HG03196 (cell line): ENCODE measurements around the gene CDC25C.
"Not testable (repeated sequence)": the region's sequence is repeated elsewhere in the genome, so short reads cannot be mapped to it uniquely, and the experiment has no call there.

Experiments used
- ATAC-seq: cut with Tn5 transposase; IDR thresholded peaks from one replicate; pipeline ENCODE4 v1.9.1; 2021; ENCODE audit not compliant: unreplicated experiment

The CDC25C gene

DNA sequence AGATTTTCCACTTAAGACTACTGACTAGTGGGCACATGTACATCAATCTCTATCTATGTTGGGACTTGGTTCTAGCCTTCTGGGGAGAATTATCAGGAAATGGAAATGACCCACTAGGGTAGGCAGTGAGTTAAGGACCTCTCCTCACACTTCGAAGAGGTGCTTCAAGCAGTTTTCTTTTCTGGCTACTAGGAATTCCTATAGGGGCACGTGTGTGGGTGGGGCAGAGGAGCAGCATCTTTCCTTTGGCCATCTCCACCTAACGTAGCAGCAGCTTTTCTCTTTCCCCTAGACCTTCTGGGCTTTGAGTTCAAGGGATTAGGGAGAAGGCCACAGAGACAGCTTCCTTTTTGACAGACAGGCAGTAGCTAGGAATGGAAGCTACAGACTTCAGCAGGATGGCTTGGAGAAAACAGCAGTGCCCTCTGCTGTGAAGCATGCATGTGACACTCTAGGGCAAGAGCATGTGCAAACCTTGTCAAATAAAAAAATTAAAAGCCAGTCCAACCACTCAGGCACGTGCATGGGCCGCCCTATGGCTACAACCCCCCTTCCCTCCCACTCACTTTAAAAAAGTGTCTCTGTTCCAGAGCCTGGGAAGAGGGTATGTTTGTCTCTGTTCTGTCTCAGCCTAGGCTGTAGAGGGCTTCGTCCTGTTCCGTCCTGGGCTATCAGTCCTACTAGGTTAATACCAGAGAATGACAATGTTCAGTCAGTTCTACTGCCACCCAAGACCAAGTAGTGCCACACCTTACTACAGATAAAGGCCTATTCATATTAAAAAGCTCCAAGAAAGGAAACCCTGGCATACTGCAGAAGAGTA, 48.5 kb downstream of the CDC25C start:
- no peak for ATAC-seq

DNA sequence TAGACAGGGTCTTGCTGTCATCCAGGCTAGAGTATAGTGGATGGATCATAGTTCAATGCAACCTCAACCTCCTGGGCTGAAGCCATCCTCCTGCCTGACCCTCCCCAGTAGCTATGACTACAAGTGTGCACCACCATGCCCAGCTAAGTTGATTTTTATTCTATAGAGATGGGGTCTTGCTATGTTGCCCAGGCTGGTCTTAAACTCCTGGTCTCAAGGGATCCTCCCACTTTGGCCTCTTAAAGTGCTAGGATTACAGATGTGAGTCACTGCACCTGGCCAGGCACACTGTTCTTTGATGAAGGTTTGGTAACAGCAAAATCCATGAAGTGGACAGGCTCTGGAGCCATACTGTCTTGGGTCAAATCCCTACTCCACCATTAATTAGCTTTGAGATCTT, 50.7 kb downstream of the CDC25C start:
- no peak for ATAC-seq

DNA sequence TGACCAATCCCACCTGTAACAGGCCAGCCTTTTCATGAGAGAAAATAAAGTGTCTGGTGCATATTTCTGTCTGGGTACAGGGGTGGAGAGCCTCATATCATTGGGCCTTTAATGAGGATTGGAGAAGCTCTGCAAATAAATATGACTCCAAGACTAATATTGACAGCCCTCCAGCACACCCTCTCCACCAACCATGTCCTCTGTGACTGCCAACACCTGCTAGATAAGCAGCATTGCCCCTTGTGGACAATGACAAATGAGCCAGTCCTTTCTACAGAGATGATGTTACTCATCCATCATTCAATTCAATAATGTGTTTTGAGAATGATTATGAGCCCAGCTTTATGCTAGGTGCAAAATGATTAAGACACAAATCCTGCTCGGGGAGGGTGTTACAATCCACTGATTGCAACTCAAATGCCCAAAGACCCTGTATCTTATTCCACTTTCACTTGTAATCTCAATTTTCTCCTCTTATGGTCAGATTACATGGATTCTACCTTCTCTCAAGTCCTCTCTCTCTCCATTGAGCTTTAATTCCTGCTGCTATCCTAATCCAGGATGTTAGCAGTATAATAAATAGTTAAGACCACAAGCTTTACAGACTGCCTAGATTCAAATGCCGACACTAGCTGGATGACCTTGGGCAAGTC, 55.1 kb downstream of the CDC25C start:
- ATAC-seq = no peak

GRCh38 chr5:138275895-138276294, 55.7 kb downstream of the CDC25C start:
- ATAC-seq = no peak

DNA sequence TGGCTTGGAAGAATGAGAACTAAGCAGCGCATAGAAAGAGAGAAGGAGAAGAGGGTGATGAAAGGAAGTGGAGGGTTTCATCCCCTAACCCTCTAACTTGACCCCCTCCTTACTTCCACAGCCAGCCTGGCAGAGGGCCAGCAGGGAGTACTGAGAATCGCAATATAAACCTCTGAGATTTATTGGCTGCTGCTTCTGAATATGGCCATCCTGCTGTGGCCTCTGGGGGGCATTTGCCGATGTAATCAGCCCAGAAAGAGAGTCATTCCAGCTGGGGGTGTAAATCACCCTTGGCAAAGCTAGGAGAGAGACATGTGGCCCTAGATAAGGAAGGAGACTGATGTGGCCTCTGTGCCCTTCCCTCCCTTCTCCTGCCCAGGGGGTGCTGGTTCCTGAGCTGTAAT, 56.2 kb downstream of the CDC25C start:
- no peak for ATAC-seq

GRCh38 chr5:138274189-138274853, 57.3 kb downstream of the CDC25C start, which contains the start of gene GFRA3:
TSS of gene GFRA3 (minus strand) at chr5:138274621. CDS start at chr5:138274424, 197 bp downstream.
- no peak for ATAC-seq

DNA sequence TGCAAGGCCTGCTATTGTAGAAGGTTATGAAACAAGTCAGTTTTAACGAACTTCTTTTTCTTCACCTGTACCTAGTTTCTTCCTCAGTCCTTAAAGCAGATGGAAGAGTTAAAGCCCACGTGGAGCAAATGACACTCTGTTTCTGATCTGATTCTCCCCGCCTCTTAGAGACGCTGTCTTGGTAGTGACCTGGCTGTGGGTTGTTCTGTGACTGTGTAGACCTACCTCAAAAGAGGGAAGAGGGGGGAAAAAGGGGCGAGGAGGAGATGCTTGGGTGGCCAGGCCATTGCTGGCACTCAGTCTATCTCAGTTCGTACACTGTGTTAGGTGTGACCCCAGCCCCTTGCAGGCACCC, 57.8 kb downstream of the CDC25C start:
- ATAC-seq = no peak

DNA sequence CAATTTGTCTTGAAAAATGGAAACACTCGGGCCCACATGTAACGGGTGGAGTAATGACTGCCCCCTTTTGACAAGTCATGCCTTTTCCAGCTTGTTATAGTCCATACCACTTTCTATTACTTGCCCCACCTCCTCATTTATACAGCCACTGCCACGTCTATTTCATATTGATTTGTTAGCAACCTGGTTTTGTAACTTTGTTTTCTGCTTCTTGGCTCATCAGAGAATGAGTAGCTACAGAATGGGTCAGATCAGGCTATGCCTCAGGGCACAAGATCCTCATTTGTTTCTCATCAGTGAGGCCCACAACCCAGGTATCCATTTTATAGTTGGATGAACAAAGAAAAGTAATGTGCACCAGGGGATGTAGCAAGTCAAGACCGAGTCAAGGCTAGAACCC, 58.9 kb downstream of the CDC25C start:
- no peak for ATAC-seq

DNA sequence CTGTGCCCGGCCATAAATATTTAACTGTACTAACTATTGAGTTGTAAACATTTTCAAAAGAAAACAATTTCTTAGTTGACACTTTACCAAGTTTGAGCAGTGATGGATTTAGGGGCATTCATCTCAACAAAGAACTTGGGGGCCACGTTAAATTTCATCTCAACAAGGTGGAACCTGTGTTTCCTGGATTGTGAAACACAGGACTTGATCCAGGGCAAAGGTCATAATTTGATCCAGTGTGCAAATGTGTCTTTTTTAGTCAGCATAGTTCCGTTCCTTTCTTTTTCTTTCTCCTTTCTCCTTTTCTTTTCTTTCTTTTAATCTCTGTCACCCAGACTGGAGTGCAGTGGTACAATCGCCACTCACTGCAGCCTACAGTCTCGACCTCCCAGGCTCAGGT, 60.3 kb downstream of the CDC25C start:
- no peak for ATAC-seq

DNA sequence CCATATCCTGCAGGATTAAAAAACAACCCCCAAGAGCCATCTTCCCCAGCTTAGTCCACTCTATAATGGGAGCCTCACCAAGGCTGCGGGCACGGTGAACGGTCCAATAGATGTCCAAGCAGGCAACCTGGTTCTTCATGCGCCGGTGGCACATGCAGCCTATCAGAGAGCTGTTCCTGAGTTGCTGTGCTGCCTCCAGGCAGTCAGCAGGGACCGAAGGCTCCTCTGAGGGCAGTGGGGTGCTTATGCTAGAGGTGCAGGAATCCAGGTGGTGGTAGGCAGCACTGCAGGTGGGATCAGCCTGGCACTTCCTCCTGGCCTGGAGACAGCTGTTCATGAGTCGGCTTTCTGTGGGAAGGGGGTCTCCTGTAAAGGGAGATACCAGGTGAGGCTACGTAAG, 67.4 kb downstream of the CDC25C start:
- no peak for ATAC-seq

DNA sequence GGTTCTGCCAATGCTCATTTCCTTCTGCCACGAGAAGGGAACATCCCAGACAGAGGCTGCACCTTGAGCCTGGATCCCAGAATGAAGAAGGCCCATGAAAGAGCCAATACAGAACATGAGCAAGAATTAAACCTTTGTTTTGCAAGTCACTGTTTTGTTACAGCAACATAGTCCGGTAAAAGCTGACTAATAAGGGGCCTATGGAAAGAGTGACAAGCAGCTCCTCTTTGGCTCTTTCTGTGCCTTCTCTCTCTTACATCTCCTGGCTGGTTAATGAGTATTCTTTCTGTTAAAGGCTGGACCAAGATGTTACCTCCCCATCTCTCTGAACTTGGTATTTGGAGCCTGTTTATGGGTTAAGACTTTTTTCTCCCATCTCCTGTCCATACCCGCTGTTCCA, 68.0 kb downstream of the CDC25C start:
- no peak for ATAC-seq

GRCh38 chr5:138258704-138259292, 72.8 kb downstream of the CDC25C start:
- ATAC-seq = no peak

- ATAC-seq = no peak
These were observed 74.0 kb downstream of the CDC25C start for GRCh38 chr5:138257583-138257982.

GRCh38 chr5:138252944-138253343, 78.7 kb downstream of the CDC25C start:
- ATAC-seq = no peak

DNA sequence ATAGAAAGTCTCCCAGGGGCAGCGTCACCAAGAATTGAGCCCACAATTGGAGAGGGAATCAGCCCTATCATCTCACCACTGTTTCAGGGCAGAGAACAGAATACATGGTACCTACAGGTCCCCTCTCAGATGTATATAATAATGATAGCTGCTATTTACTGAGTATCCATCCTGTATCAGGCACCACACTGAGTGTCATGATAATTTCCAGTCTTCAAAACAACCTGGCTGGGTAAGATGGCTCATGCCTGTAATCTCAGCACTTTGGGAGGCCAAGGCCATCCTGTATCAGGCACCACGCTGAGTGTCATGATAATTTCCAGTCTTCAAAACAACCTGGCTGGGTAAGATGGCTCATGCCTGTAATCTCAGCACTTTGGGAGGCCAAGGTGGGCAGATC, 83.8 kb downstream of the CDC25C start:
- ATAC-seq = not testable (repeated sequence)

DNA sequence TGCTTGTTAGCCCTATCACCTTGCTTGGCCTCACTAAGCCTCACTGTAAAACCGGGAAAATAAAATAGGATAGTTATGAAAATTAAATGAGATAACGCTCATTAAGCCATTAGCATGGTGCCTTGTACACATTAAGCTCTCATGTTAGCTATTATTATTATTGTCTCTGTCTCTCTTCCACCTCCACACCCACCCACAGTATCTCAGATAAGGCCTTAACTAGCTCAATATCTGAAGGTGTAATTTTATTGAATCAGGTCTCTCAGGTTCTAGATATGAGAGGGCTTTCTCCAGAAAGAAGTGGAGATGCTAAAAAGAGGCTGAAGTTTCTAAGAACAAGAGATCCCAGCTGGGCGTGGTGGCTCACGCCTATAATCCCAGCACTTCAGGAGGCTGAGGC, 84.8 kb downstream of the CDC25C start:
- ATAC-seq = no peak

- ATAC-seq = no peak
These were observed 85.3 kb downstream of the CDC25C start for GRCh38 chr5:138246334-138246733.

DNA sequence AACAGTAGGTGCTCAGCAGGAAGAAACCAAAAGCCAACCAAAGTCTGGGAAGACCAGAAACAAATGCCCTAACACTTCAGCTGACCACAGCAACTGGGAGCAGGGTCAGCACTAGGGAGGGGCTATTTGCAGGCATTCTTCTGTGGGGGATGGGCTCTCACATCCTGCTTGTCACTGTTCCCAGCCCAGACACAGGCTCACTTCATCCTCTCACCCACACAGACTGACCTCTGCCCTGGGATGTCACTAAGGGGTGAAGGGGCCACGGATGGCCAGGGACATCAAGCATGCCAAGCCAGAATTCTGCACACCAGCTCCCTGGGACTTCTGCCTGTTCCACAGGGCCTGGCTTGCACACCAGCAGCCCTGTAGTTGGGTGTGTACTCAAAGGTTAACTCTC, 85.9 kb downstream of the CDC25C start:
- no peak for ATAC-seq

- ATAC-seq = no peak
These were observed 87.8 kb downstream of the CDC25C start for GRCh38 chr5:138243794-138244193.

GRCh38 chr5:138241688-138242571, 89.7 kb downstream of the CDC25C start:
- ATAC-seq = no peak
